ENCODE results near the gene NANOS3. TPM values are rescaled to one million over a fixed set of nuclear protein-coding genes. Genes with fewer than 3 reads are reported as not detected.

Gene NANOS3
- total RNA-seq, 1 donor from 2014 or later: 10.5 TPM

GRCh38 chr19:13842291-13843103 is 34.4 kb upstream of the NANOS3 start:
- H3K4me1 Mint-ChIP-seq (ENCODE audit: low read depth): peaks cover 27% of the 10 kb centered on the region
- peak; percentile 39 for TF ChIP-seq CTCF (IDR thresholded peaks at IDR 0.05; ENCODE audit: unreplicated experiment)
- no peaks in the 10 kb centered on the region for H3K27me3 Mint-ChIP-seq
- H3K4me3 Mint-ChIP-seq (ENCODE audit: low read depth): peak overlapping the region; percentile 85
- H3K27ac Mint-ChIP-seq: peak overlapping the region; percentile 93
- no peaks in the 10 kb centered on the region for H3K9me3 Mint-ChIP-seq (ENCODE audit: low read depth)
- no peak for DNase-seq (ENCODE audit: low spot score, unreplicated experiment)
- H3K36me3 Mint-ChIP-seq (ENCODE audit: insufficient read depth): no peaks in the 10 kb centered on the region

GRCh38 chr19:13843104-13843921 is 33.6 kb upstream of the NANOS3 start:
- H3K27ac Mint-ChIP-seq: peak overlapping the region; percentile 93
- DNase-seq (ENCODE audit: low spot score, unreplicated experiment): no peak
- peak overlapping the region; percentile 85 for H3K4me3 Mint-ChIP-seq (ENCODE audit: low read depth)
- no peaks in the 10 kb centered on the region for H3K36me3 Mint-ChIP-seq (ENCODE audit: insufficient read depth)
- peaks cover 27% of the 10 kb centered on the region for H3K4me1 Mint-ChIP-seq (ENCODE audit: low read depth)
- H3K27me3 Mint-ChIP-seq: no peaks in the 10 kb centered on the region
- H3K9me3 Mint-ChIP-seq (ENCODE audit: low read depth): no peaks in the 10 kb centered on the region
- TF ChIP-seq CTCF (IDR thresholded peaks at IDR 0.05; ENCODE audit: unreplicated experiment): no peak

- no peak for DNase-seq (ENCODE audit: low spot score, unreplicated experiment)
- H3K4me3 Mint-ChIP-seq (ENCODE audit: low read depth): peak overlapping the region; percentile 85
- H3K27ac Mint-ChIP-seq: peak overlapping the region; percentile 91
- H3K27me3 Mint-ChIP-seq: no peaks in the 10 kb centered on the region
- no peaks in the 10 kb centered on the region for H3K36me3 Mint-ChIP-seq (ENCODE audit: insufficient read depth)
- no peak for TF ChIP-seq CTCF (IDR thresholded peaks at IDR 0.05; ENCODE audit: unreplicated experiment)
- no peaks in the 10 kb centered on the region for H3K9me3 Mint-ChIP-seq (ENCODE audit: low read depth)
- peaks cover 30% of the 10 kb centered on the region for H3K4me1 Mint-ChIP-seq (ENCODE audit: low read depth)
Measured at GRCh38 chr19:13844130-13844631, 32.8 kb upstream of the NANOS3 start.

GRCh38 chr19:13846557-13847406 is 30.2 kb upstream of the NANOS3 start:
- Mint-ChIP-seq H3K27me3 (no peaks in the 10 kb centered on the region), H3K36me3 (ENCODE audit: insufficient read depth) (no peaks in the 10 kb centered on the region), H3K9me3 (ENCODE audit: low read depth) (no peaks in the 10 kb centered on the region)

More at GRCh38 chr19:13846557-13847406, 30.2 kb upstream of the NANOS3 start:
- Mint-ChIP-seq H3K4me1 (ENCODE audit: low read depth) (peaks cover 34% of the 10 kb centered on the region), H3K4me3 (ENCODE audit: low read depth) (peak overlapping the region; percentile 70), H3K27ac (peak overlapping the region; percentile 100)
- no peak for TF ChIP-seq CTCF (IDR thresholded peaks at IDR 0.05; ENCODE audit: unreplicated experiment)
- peak; percentile 77 for DNase-seq (ENCODE audit: low spot score, unreplicated experiment)

Measured in progenitor cell of endocrine pancreas (in vitro differentiated cells).